GM18508 (cell line): Measurements from ENCODE around the gene HMGA1.
"Not testable (repeated sequence)": the region's sequence is repeated elsewhere in the genome, so short reads cannot be mapped to it uniquely, and the experiment has no call there.

Experiments
- ATAC-seq: cut with Tn5 transposase; IDR thresholded peaks from one replicate; pipeline ENCODE4 v1.9.1; 2021; ENCODE audit warnings: moderate number of reproducible peaks; ENCODE audit not compliant: insufficient read depth, unreplicated experiment

Gene HMGA1

GRCh38 chr6:34252395-34252794, 15.7 kb downstream of the HMGA1 start:
- ATAC-seq, result not testable (repeated sequence)

- no peak for ATAC-seq
Measured at GRCh38 chr6:34259529-34260069, 22.9 kb downstream of the HMGA1 start.

- no peak for ATAC-seq
Measured at GRCh38 chr6:34260576-34261267, 24.0 kb downstream of the HMGA1 start.

- ATAC-seq, result not testable (repeated sequence)
Measured at GRCh38 chr6:34263484-34263883, 26.8 kb downstream of the HMGA1 start.

GRCh38 chr6:34267746-34268145, 31.1 kb downstream of the HMGA1 start:
- no peak for ATAC-seq

GRCh38 chr6:34269132-34269531, 32.5 kb downstream of the HMGA1 start:
- not testable (repeated sequence) for ATAC-seq

GRCh38 chr6:34269658-34270341, 33.1 kb downstream of the HMGA1 start:
- not testable (repeated sequence) for ATAC-seq

- ATAC-seq, result no peak
Measured at GRCh38 chr6:34272013-34272926, 35.6 kb downstream of the HMGA1 start.

- ATAC-seq, result no peak
Measured at GRCh38 chr6:34273242-34273805, 36.7 kb downstream of the HMGA1 start.

GRCh38 chr6:34274129-34274528, 37.5 kb downstream of the HMGA1 start:
- no peak for ATAC-seq

- no peak for ATAC-seq
Measured at GRCh38 chr6:34275128-34275804, 38.6 kb downstream of the HMGA1 start.

GRCh38 chr6:34276191-34276590, 39.5 kb downstream of the HMGA1 start:
- no peak for ATAC-seq

- ATAC-seq, result no peak
Measured at GRCh38 chr6:34276881-34277762, 40.4 kb downstream of the HMGA1 start.

GRCh38 chr6:34277763-34278112, 41.1 kb downstream of the HMGA1 start:
- ATAC-seq, result no peak

- no peak for ATAC-seq
Measured at GRCh38 chr6:34278833-34279232, 42.2 kb downstream of the HMGA1 start.

GRCh38 chr6:34280216-34280615, 43.5 kb downstream of the HMGA1 start:
- ATAC-seq, result no peak

GRCh38 chr6:34281702-34282334, 45.1 kb downstream of the HMGA1 start:
- no peak for ATAC-seq
